ENCODE data around the gene ZNF281.
"Not testable (repeated sequence)": the region's sequence is repeated elsewhere in the genome, so short reads cannot be mapped to it uniquely, and the experiment has no call there.

ZNF281 gene

DNA sequence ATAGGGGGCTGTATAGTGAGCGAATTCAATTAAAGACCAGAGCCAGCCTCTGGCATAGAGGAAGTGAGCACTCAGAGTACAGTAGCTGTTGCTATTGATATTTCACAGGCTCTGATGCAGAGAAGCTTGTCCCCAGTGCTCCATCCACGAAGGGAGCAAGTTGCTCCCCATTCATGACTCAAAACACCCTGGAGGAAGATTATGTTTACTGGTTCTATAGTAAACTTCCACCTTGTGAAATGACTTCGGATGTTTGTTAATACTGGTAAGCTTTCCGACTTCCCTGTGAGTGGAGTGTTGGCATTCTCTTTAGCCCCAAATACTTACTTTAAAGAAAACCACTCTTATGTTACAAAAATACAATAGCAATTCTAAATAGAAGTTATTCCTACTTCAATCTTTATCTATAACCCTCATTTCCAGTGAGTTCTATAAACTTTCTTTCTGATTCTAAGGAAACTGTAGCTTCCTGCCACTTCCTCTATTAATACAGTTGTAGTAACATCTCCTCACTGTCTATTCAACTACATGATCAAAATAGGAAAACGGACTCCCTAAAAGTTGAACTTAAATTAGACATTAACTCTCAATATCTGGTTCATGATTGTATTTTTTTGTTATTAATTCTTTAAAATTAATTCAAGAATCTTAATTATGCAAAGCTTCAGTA, 46.4 kb downstream of the ZNF281 start:
- no peak for DNase-seq

DNA sequence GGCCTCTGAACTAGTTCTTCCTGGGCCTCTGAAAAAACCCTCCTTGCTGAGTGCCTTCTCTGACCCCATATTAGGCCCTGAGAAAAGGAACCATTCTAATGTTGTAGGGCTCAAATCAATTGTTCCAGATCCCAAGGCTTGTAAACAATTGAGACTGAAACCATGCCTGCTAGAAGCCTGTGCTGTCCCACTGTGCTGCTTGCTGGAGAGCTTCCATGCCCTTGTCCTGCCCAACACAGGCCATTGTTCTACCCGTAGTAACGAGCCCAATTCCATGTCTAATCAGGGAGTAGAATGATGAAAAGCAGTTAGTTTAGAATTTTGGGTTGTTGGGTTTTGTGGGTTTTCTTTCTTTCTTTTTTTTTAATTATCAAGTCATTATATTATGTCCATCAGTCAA, 47.4 kb downstream of the ZNF281 start:
- no peak for DNase-seq

DNA sequence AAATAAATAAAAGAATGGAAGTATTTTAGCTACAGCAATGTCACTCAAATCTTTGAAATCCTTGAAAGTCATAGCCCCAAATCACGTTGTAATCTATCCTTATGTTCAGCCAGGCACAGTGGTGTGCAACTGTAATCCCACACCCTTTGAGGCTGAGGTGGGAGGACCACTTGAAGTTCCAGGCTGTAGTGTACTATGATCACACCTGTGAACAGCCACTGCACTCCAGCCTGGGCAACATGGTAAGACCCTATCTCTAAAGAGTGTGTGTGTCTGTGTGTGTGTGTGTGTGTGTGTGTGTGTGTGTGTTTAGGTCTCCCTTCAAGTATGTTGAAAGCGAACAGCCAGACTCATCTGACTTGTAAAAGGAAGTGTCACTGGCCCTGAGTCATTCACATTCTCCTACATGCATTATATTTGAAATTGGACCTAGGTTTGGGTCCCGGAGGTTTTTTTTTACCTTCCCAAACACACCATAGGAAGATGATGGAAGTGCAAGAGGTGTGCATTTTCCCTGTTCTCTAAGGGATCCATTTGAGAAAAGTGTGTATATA, 50.1 kb downstream of the ZNF281 start:
- DNase-seq: no peak

DNA sequence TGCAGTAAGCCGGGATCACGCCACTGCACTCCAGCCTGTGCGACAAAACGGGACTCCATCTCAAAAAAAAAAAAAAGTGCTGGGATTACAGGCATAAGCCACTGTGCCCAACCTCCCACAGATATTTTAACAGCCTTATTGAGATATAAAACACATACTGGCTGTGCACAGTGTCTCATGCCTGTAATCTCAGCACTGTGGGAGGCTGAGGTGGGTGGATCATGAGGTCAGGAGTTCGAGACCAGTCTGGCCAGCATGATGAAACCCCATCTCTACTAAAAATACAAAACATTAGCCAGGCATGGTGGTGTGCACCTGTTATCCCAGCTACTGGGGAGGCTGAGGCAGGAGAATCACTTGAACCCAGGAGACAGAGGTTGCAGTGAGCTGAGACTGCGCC, 51.9 kb downstream of the ZNF281 start:
- DNase-seq: not testable (repeated sequence)

DNA sequence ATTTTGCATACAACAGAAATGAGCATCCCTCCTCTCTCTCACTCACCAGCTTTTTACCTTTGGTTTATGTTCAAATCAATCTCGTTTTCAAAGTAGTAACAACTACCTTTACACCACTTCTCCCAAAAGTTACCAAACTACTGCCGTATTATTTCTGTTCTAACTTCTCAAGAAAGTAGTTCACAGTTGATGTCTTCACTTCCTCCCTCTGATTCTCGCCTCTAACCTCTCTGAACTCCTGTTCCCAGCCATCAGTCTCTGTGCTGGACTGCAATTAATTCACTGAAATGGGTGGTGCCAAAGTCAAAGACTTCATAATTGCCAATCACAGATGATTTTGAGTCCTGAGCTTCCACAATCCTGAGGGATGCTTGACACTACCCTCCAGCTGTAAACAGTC, 54.0 kb downstream of the ZNF281 start:
- no peak for DNase-seq

Measured in SHP77 treated with DMSO at 0.1 percent for 48 hours (cell line).